OCI-LY7 (cell line): ENCODE data around the gene ZCCHC14. TPM values are rescaled to one million over a fixed set of nuclear protein-coding genes. Genes with fewer than 3 reads are reported as not detected.

Experiments
- BruUV-seq: library from RNA; stranded (reverse); fragments of 400-500 nt; replicated peaks from 2 replicates; lab custom pipeline; 2021; lab: Mats Ljungman, UMichigan
- CTCF ChIA-PET: fragments of 300-600 bp; sonication (Branson Sonifier 250); formaldehyde crosslinking; loops from one replicate; lab custom pipeline; 2022; ENCODE audit warnings: antibody characterized with exemption; ENCODE audit not compliant: unreplicated experiment; lab: Charles Lee
- POLR2A ChIA-PET: fragments of 300-600 bp; sonication (Branson Sonifier 250); formaldehyde crosslinking; loops from one replicate; lab custom pipeline; 2022; ENCODE audit warnings: antibody characterized with exemption; lab: Charles Lee
- DNase-seq: peaks from one replicate; pipeline ENCODE4 v3.0.0-alpha.2; 2015; ENCODE audit warnings: low spot score
- H2AFZ ChIP-seq: fragments of 200-600 bp; sonication (generic), shearing (Covaris generic); 2 replicates; pipeline ENCODE4 v1.6.1; 2014; ENCODE audit warnings: mild to moderate bottlenecking, antibody characterized with exemption, low read length, moderate library complexity
- H3K27ac ChIP-seq: fragments of 200-600 bp; sonication (generic); 2 replicates; pipeline ENCODE4 v1.5.1; 2014; ENCODE audit warnings: mixed run types, low read depth, mild to moderate bottlenecking, moderate library complexity, low read length, inconsistent platforms; ENCODE audit not compliant: poor library complexity, severe bottlenecking
- H3K36me3 ChIP-seq: fragments of 200-600 bp; sonication (generic); 2 replicates; pipeline ENCODE4 v1.6.1; 2014; ENCODE audit warnings: mild to moderate bottlenecking, antibody characterized with exemption, low read length, moderate library complexity, mixed read lengths; ENCODE audit not compliant: insufficient read depth
- H3K4me1 ChIP-seq: fragments of 200-600 bp; sonication (generic); 2 replicates; pipeline ENCODE4 v1.5.1; 2014; ENCODE audit warnings: mild to moderate bottlenecking, low read length; ENCODE audit not compliant: insufficient read depth, poor library complexity, severe bottlenecking
- H3K4me2 ChIP-seq: fragments of 200-600 bp; sonication (generic); 2 replicates; pipeline ENCODE4 v1.6.1; 2014; ENCODE audit warnings: mild to moderate bottlenecking, low read length
- H3K4me3 ChIP-seq: fragments of 200-600 bp; sonication (generic); 2 replicates; pipeline ENCODE4 v1.5.1; 2014; ENCODE audit warnings: mild to moderate bottlenecking, low read depth, low read length; ENCODE audit not compliant: poor library complexity, severe bottlenecking
- H3K79me2 ChIP-seq: fragments of 200-600 bp; sonication (generic); 2 replicates; pipeline ENCODE4 v1.6.1; 2016; ENCODE audit warnings: low read depth, mild to moderate bottlenecking, low read length, moderate library complexity, mixed read lengths; ENCODE audit not compliant: insufficient read depth
- H3K9me2 ChIP-seq: fragments of 200-600 bp; sonication (generic); 2 replicates; pipeline ENCODE4 v1.6.1; 2016; ENCODE audit warnings: mild to moderate bottlenecking, low read length, mixed read lengths; ENCODE audit not compliant: insufficient read depth
- H3K9me3 ChIP-seq: fragments of 200-600 bp; sonication (generic); 2 replicates; pipeline ENCODE4 v1.6.1; 2014; ENCODE audit warnings: mild to moderate bottlenecking, mixed run types, low read length, mixed read lengths
- H4K20me1 ChIP-seq: fragments of 200-600 bp; sonication (generic); 2 replicates; pipeline ENCODE4 v1.6.1; 2014; ENCODE audit warnings: mild to moderate bottlenecking, antibody characterized with exemption, low read length, moderate library complexity, mixed read lengths; ENCODE audit not compliant: insufficient read depth
- EZH2phosphoT487 ChIP-seq: fragments of 200-600 bp; sonication (generic); IDR thresholded peaks from 2 replicates; pipeline ENCODE4 v1.6.1; 2018; ENCODE audit warnings: low read depth, borderline replicate concordance, mild to moderate bottlenecking, mixed run types, antibody characterized with exemption, low read length, moderate library complexity, mixed read lengths
- intact Hi-C: fragments of 100-400 bp; cut with micrococcal nuclease; formaldehyde crosslinking; loops from one replicate; pipeline ENCODE4 v1.10.0; 2022; ENCODE audit not compliant: unreplicated experiment
- total RNA-seq, 2 experiments: library from RNA; depleted of rRNA in 1 of 2; stranded (reverse); fragments of >200 nt in 1 of 2; shearing (Covaris generic) in 1 of 2; gene quantifications; 2 replicates each; pipeline ENCODE4 v1.2.3, GENCODE V29; 2014 to 2022
- TF ChIP-seq, protein P1 (sequence below): fragments of 200-600 bp; sonication (generic); conservative IDR thresholded peaks from 2 replicates; pipeline ENCODE4 v1.5.1; 2014; ENCODE audit warnings: mild to moderate bottlenecking, antibody characterized with exemption, low read length, moderate library complexity, mixed read lengths

ZCCHC14 gene
- total RNA-seq, 2 experiments from 2014 or later: 8.5 to 17.1 TPM

DNA sequence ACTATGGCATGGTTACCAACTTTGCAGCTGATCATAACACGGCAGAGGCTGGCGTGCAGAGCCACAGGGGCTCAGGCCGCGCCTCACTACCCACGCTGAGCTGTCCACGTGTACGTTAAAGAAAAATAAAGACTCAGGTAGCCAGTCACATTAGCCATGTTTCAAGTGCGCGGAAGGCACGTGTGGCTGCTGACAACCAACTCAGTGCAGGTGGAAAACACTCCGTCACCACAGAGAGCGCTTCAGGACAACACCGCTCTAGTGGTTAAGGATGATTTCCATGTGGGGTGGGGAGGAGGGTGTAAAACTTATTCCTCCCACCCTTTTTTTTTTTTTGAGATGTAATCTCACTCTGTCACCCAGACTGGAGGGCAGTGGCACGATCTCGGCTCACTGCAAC lies 33.8 kb downstream of the ZCCHC14 start:
- intact Hi-C loops: no loop called here
- no peaks in the 10 kb centered on the region for H3K79me2 ChIP-seq
- no peak overlapping the region for H2AFZ ChIP-seq
- DNase-seq: no peak
- H3K9me2 ChIP-seq: no peaks in the 10 kb centered on the region
- CTCF ChIA-PET: no interaction called here
- no peaks in the 10 kb centered on the region for H4K20me1 ChIP-seq
- POLR2A ChIA-PET: no interaction called here
- BruUV-seq: no TSS peak
- H3K4me3 ChIP-seq: no peak overlapping the region
- H3K9me3 ChIP-seq: no peaks in the 10 kb centered on the region
- TF ChIP-seq, protein P1, sequence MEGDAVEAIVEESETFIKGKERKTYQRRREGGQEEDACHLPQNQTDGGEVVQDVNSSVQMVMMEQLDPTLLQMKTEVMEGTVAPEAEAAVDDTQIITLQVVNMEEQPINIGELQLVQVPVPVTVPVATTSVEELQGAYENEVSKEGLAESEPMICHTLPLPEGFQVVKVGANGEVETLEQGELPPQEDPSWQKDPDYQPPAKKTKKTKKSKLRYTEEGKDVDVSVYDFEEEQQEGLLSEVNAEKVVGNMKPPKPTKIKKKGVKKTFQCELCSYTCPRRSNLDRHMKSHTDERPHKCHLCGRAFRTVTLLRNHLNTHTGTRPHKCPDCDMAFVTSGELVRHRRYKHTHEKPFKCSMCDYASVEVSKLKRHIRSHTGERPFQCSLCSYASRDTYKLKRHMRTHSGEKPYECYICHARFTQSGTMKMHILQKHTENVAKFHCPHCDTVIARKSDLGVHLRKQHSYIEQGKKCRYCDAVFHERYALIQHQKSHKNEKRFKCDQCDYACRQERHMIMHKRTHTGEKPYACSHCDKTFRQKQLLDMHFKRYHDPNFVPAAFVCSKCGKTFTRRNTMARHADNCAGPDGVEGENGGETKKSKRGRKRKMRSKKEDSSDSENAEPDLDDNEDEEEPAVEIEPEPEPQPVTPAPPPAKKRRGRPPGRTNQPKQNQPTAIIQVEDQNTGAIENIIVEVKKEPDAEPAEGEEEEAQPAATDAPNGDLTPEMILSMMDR: no peak
- TF ChIP-seq EZH2phosphoT487: no peak
- H3K27ac ChIP-seq: no peak overlapping the region
- H3K36me3 ChIP-seq: peaks cover 15% of the 10 kb centered on the region; the same call in 1 of the 2 replicates
- H3K4me1 ChIP-seq: peaks cover 4% of the 10 kb centered on the region
- H3K4me2 ChIP-seq: no peak overlapping the region

DNA sequence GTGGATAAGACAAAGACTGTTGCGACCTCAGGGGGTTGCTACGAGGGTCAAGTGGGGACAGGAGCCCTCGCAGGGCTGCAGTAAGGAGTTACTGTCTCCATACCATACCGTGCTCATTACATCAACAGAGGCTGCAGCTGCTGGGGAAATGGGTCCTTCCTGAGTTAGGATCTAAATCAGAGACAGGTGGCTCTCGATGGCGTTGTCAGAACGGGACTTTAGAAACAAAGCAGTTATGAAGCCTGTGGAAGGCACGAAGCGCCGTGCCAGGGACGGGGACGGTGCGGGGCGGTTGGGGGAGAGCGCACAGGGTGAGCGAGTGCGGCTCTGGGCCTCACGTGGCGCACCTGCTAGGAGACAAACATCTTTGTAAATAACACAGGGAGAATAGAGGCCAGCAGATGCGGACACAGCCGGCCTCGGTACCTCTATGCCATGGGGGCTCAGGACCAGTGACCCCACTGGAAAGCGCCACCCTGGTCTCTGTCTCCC lies 34.4 kb downstream of the ZCCHC14 start:
- H3K27ac ChIP-seq: no peak overlapping the region
- ChIA-PET POLR2A (no interaction called here), CTCF (no interaction called here)
- H3K4me1 ChIP-seq: peaks cover 4% of the 10 kb centered on the region
- no TSS peak for BruUV-seq
- intact Hi-C loops: no loop called here
- peaks cover 15% of the 10 kb centered on the region; the same call in 1 of the 2 replicates for H3K36me3 ChIP-seq
- TF ChIP-seq, protein P1: no peak
- no peak for TF ChIP-seq EZH2phosphoT487
- no peak overlapping the region for H3K4me3 ChIP-seq
- no peaks in the 10 kb centered on the region for H3K9me2 ChIP-seq
- no peaks in the 10 kb centered on the region for H3K79me2 ChIP-seq
- no peaks in the 10 kb centered on the region for H3K9me3 ChIP-seq
- no peak overlapping the region for H3K4me2 ChIP-seq
- H4K20me1 ChIP-seq: no peaks in the 10 kb centered on the region
- no peak for DNase-seq
- H2AFZ ChIP-seq: no peak overlapping the region

DNA sequence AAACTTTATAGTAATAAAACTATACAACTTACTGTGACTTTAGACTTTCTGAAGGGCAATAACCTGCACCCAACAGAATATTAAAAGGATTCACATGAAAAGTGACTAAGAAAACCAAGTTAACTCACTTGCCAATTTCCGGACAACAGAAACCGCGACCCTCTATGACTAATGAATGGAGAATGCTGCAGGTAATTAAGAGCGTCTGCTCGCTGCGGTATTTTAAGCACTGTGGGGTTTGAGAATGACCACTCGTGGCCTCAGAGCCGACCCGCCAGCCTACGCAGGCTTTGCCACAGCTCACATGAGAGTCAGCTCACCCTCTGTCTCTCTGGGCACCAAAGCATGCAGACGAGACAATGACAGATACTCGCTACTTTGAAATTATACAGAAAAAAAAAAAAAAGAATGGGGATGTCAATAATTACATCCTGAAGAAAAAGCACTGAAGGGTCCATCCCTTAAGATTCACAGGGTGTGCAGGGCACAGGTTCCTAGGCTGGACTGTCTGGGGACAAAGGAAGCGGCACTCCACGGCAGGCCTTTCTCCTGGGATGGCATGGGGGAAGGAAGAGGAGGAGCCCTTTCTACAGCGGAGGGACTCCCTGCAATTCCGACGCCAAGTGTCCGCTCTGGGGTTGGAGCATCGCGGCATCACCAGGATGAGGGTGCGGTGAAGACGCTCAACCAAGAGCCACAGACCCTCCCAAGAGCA lies 35.0 kb downstream of the ZCCHC14 start:
- no peaks in the 10 kb centered on the region for H3K79me2 ChIP-seq
- no peak overlapping the region for H3K27ac ChIP-seq
- TF ChIP-seq, protein P1: no peak
- no peak for TF ChIP-seq EZH2phosphoT487
- CTCF ChIA-PET: no interaction called here
- DNase-seq: no peak
- peaks cover 15% of the 10 kb centered on the region; the same call in 1 of the 2 replicates for H3K36me3 ChIP-seq
- POLR2A ChIA-PET: no interaction called here
- no peak overlapping the region for H3K4me2 ChIP-seq
- no peak overlapping the region for H2AFZ ChIP-seq
- no peaks in the 10 kb centered on the region for H3K9me3 ChIP-seq
- H4K20me1 ChIP-seq: no peaks in the 10 kb centered on the region
- no peaks in the 10 kb centered on the region for H3K9me2 ChIP-seq
- no TSS peak for BruUV-seq
- intact Hi-C loops: no loop called here
- H3K4me3 ChIP-seq: no peak overlapping the region
- peaks cover 4% of the 10 kb centered on the region for H3K4me1 ChIP-seq
